Astrocyte (in vitro differentiated cells and primary cell): ENCODE results near the gene HES2.

Experiments used
- EZH2 ChIP-seq: IDR thresholded peaks from 2 replicates; pipeline ENCODE4 v1.6.1; 2012; ENCODE audit warnings: mild to moderate bottlenecking, low read length, inconsistent platforms; ENCODE audit not compliant: insufficient read depth
- TF ChIP-seq, protein P1 (sequence below): IDR thresholded peaks from 2 replicates; pipeline ENCODE4 v1.5.1; 2011; ENCODE audit warnings: low read depth, mild to moderate bottlenecking, inconsistent platforms, low read length, moderate library complexity; ENCODE audit not compliant: insufficient read depth

DNA sequence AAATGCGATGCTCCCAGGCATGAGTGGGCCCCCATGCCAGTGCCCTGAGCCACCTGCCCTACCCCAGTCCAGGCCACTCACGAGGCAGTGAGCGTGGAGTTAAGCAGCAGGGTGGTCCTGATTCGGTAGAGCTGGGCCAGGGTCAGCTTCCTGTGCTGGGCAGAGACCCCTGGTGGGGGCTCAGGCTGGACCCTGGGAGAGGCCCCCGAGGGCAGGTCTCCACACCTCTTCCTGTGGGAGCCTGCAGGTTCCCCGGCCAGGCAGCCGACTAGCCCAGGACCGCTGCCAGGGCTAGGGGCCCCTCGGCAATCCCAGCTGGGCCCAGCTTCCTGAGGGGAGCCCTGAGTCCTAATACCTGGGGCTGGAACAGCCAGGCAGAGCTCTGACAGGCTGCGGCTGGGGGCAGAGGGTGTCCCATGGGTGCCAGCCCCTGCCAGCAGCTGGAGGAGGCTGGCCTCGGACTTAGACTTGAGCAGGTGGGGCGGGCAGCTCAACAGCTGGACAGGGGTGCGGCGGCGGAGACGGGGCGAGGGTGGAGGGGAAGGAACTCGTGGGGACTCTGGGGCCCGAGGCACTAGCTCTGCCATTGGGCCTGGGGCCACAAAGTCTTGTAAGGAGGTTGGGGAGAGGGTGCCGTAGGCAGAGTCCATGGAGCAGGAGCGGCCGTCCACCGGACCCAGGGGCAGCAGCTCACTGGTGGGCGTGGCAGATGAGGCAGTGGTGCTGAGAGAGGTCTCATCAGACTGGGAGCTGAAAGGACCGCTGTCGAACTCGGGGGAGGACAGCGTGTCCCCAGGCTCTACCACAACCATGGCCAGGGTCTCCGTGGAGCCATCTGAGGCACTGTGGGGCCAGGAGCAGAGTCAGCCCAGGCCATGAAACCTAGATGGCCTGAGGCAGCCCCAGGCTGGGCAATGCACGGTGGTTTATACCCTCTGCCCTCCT is 48.3 kb upstream of the HES2 start:
- TF ChIP-seq, protein P1, sequence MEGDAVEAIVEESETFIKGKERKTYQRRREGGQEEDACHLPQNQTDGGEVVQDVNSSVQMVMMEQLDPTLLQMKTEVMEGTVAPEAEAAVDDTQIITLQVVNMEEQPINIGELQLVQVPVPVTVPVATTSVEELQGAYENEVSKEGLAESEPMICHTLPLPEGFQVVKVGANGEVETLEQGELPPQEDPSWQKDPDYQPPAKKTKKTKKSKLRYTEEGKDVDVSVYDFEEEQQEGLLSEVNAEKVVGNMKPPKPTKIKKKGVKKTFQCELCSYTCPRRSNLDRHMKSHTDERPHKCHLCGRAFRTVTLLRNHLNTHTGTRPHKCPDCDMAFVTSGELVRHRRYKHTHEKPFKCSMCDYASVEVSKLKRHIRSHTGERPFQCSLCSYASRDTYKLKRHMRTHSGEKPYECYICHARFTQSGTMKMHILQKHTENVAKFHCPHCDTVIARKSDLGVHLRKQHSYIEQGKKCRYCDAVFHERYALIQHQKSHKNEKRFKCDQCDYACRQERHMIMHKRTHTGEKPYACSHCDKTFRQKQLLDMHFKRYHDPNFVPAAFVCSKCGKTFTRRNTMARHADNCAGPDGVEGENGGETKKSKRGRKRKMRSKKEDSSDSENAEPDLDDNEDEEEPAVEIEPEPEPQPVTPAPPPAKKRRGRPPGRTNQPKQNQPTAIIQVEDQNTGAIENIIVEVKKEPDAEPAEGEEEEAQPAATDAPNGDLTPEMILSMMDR = no peak
- TF ChIP-seq EZH2 = no peak
